ENCODE data around the gene THSD7B. TPM values are rescaled to one million over a fixed set of nuclear protein-coding genes. Genes with fewer than 3 reads are reported as not detected.

Gene THSD7B
- total RNA-seq, 1 donor from 2014 or later: 10.5 TPM

- TF ChIP-seq CTCF (IDR thresholded peaks at IDR 0.05; ENCODE audit: unreplicated experiment): no peak
- DNase-seq (ENCODE audit: low spot score): no peak
- Mint-ChIP-seq H3K36me3 (ENCODE audit: low read depth, unreplicated experiment) (no peaks in the 10 kb centered on the region), H3K4me3 (ENCODE audit: unreplicated experiment) (no peak overlapping the region), H3K27ac (ENCODE audit: unreplicated experiment) (no peak overlapping the region), H3K9me3 (ENCODE audit: unreplicated experiment) (no peaks in the 10 kb centered on the region), H3K27me3 (ENCODE audit: unreplicated experiment) (no peaks in the 10 kb centered on the region), H3K4me1 (ENCODE audit: unreplicated experiment) (no peaks in the 10 kb centered on the region)
Measured at GRCh38 chr2:137255990-137256389, 490.6 kb downstream of the THSD7B start.

GRCh38 chr2:137261881-137262585 is 496.7 kb downstream of the THSD7B start:
- Mint-ChIP-seq H3K4me3 (ENCODE audit: unreplicated experiment) (no peak overlapping the region), H3K27ac (ENCODE audit: unreplicated experiment) (no peak overlapping the region)

GRCh38 chr2:137262594-137262993 is 497.2 kb downstream of the THSD7B start:
- H3K4me3 Mint-ChIP-seq (ENCODE audit: unreplicated experiment): no peak overlapping the region
- no peak for DNase-seq (ENCODE audit: low spot score)
- no peaks in the 10 kb centered on the region for H3K27me3 Mint-ChIP-seq (ENCODE audit: unreplicated experiment)
- H3K4me1 Mint-ChIP-seq (ENCODE audit: unreplicated experiment): peaks cover 4% of the 10 kb centered on the region
- no peak overlapping the region for H3K27ac Mint-ChIP-seq (ENCODE audit: unreplicated experiment)
- TF ChIP-seq CTCF (IDR thresholded peaks at IDR 0.05; ENCODE audit: unreplicated experiment): no peak
- no peaks in the 10 kb centered on the region for H3K36me3 Mint-ChIP-seq (ENCODE audit: low read depth, unreplicated experiment)
- no peaks in the 10 kb centered on the region for H3K9me3 Mint-ChIP-seq (ENCODE audit: unreplicated experiment)

More at GRCh38 chr2:137261881-137262585, 496.7 kb downstream of the THSD7B start:
- no peaks in the 10 kb centered on the region for H3K9me3 Mint-ChIP-seq (ENCODE audit: unreplicated experiment)
- no peak for DNase-seq (ENCODE audit: low spot score)
- no peak for TF ChIP-seq CTCF (IDR thresholded peaks at IDR 0.05; ENCODE audit: unreplicated experiment)
- H3K27me3 Mint-ChIP-seq (ENCODE audit: unreplicated experiment): no peaks in the 10 kb centered on the region
- no peaks in the 10 kb centered on the region for H3K36me3 Mint-ChIP-seq (ENCODE audit: low read depth, unreplicated experiment)
- H3K4me1 Mint-ChIP-seq (ENCODE audit: unreplicated experiment): peaks cover 4% of the 10 kb centered on the region

GRCh38 chr2:137287913-137288639 is 522.7 kb downstream of the THSD7B start:
- DNase-seq (ENCODE audit: low spot score): no peak
- Mint-ChIP-seq H3K4me3 (ENCODE audit: unreplicated experiment) (no peak overlapping the region), H3K9me3 (ENCODE audit: unreplicated experiment) (no peaks in the 10 kb centered on the region), H3K4me1 (ENCODE audit: unreplicated experiment) (no peaks in the 10 kb centered on the region), H3K27me3 (ENCODE audit: unreplicated experiment) (no peaks in the 10 kb centered on the region), H3K27ac (ENCODE audit: unreplicated experiment) (no peak overlapping the region), H3K36me3 (ENCODE audit: low read depth, unreplicated experiment) (no peaks in the 10 kb centered on the region)
- no peak for TF ChIP-seq CTCF (IDR thresholded peaks at IDR 0.05; ENCODE audit: unreplicated experiment)

Data from endothelial cell (in vitro differentiated cells).